WERI-Rb-1 (cell line): ENCODE data around the gene FAM168B.

Source experiments
- DNase-seq: peaks from one replicate; pipeline ENCODE4 v3.0.0-alpha.2; 2020
- H3K27ac ChIP-seq: fragments of 250-450 bp; sonication (Bioruptor Pico); 2 replicates; pipeline ENCODE4 v1.5.1; 2020; ENCODE audit warnings: mild to moderate bottlenecking, moderate library complexity
- H3K27me3 ChIP-seq: fragments of 250-450 bp; sonication (Bioruptor Pico); 2 replicates; pipeline ENCODE4 v1.5.1; 2021; ENCODE audit warnings: mild to moderate bottlenecking, low read depth, moderate library complexity; ENCODE audit not compliant: insufficient read depth, severe bottlenecking
- H3K36me3 ChIP-seq: fragments of 250-450 bp; sonication (Bioruptor Pico); 2 replicates; pipeline ENCODE4 v1.5.1; 2020; ENCODE audit warnings: mild to moderate bottlenecking, moderate library complexity
- H3K4me3 ChIP-seq: 2 replicates; pipeline ENCODE4 v1.5.1; 2011; ENCODE audit warnings: low read depth, mild to moderate bottlenecking, control low read depth, low read length
- H3K9me3 ChIP-seq: fragments of 250-450 bp; sonication (Bioruptor Pico); 2 replicates; pipeline ENCODE4 v1.5.1; 2021; ENCODE audit warnings: mild to moderate bottlenecking, moderate library complexity; ENCODE audit not compliant: severe bottlenecking
- TF ChIP-seq, protein P1 (sequence below): IDR thresholded peaks from 2 replicates; pipeline ENCODE4 v1.5.1; 2011; ENCODE audit warnings: low read depth, mild to moderate bottlenecking, control low read depth, inconsistent platforms, low read length

FAM168B gene

DNA sequence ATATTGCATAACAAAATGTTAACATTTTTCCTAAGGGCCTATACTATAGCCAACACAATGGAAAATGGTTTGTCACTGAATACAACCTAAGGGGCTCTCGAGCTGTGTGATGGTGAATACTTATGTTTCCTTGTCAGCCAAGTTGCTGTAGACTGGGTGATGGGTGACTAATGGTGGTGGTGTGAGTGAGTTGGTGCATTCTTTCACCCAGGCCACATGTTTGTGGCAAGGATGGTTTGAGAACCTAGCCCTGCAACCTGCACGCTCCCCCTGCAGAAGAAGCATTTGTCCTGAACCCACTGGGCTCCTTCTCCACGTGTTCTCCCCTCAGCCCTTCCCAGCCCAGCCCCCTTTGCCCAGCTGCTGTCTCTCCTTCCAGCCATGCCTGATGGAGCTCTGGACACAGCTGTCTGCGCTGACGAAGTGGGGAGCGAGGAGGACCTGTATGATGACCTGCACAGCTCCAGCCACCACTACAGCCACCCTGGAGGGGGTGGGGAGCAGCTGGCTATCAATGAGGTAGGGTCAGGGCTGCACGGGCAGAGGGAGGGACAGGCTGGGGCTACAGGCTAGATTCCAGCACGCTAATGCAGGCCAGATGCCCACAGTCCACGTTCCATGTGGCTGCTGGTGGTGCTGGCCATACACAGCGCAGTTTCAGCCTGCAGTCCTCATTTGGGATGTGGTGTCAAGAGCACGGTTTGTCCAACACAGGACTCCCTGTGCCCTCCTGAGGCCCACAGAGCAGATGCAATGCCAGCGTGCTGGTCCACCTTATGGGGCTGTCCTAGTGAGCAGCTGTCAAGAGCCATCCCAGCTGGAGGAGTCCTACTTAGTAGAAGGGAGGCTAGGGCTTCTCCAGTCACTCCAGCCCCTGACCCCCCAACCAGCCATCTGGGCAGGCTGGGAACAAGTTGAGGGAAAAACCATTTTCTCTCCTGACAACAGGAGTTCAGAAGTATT, 65.4 kb downstream of the FAM168B start:
- Histone ChIP-seq H3K27ac (no peak overlapping the region), H3K4me3 (no peak overlapping the region), H3K36me3 (no peaks in the 10 kb centered on the region), H3K27me3 (no peaks in the 10 kb centered on the region), H3K9me3 (peaks cover 6% of the 10 kb centered on the region)
- DNase-seq = no peak
- TF ChIP-seq, protein P1, sequence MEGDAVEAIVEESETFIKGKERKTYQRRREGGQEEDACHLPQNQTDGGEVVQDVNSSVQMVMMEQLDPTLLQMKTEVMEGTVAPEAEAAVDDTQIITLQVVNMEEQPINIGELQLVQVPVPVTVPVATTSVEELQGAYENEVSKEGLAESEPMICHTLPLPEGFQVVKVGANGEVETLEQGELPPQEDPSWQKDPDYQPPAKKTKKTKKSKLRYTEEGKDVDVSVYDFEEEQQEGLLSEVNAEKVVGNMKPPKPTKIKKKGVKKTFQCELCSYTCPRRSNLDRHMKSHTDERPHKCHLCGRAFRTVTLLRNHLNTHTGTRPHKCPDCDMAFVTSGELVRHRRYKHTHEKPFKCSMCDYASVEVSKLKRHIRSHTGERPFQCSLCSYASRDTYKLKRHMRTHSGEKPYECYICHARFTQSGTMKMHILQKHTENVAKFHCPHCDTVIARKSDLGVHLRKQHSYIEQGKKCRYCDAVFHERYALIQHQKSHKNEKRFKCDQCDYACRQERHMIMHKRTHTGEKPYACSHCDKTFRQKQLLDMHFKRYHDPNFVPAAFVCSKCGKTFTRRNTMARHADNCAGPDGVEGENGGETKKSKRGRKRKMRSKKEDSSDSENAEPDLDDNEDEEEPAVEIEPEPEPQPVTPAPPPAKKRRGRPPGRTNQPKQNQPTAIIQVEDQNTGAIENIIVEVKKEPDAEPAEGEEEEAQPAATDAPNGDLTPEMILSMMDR = no peak

DNA sequence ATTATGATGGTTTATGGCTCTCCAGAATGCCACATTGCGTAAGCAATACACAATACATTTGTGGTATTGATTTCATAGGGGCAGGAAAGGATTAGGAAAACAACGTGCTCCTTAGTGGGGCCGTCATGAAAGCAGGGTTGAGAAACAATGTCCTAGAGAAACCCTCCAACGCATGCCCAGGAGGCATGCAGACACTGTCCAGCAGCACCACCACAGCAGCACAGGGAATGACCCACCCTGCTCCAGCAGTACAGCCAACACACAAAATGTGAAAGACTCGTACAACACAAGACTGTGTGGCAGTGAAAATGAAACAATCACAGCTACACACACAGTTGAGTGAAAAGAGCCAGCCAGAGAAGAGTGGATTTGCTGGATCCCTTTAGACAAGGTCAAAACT, 66.3 kb downstream of the FAM168B start:
- DNase-seq = no peak

DNA sequence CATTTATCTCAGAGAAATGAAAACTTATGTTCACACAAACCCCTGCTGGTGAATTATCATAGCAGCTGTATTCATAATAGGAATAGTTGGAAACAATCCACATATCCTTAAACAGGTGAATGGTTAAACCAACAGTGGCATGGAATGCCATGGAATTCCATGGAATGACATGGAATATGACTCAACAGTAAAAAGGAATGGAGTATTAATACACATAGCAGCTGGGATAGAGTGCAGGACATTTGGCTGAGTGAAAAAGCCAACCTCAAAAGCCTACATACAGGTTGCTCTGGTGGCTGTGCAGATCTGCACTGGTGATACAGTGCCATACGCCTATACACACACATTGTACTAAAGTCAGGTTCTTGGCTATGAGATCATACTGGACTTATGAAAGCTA, 69.5 kb downstream of the FAM168B start:
- TF ChIP-seq, protein P1 = no peak
- Histone ChIP-seq H3K9me3 (peaks cover 6% of the 10 kb centered on the region), H3K27ac (no peak overlapping the region), H3K4me3 (no peak overlapping the region), H3K36me3 (no peaks in the 10 kb centered on the region), H3K27me3 (no peaks in the 10 kb centered on the region)
- no peak for DNase-seq

More for the DNA sequence above, 66.3 kb downstream of the FAM168B start:
- TF ChIP-seq, protein P1 = no peak
- peaks cover 6% of the 10 kb centered on the region for H3K9me3 ChIP-seq
- no peaks in the 10 kb centered on the region for H3K36me3 ChIP-seq
- H3K4me3 ChIP-seq = no peak overlapping the region
- no peak overlapping the region for H3K27ac ChIP-seq
- H3K27me3 ChIP-seq = no peaks in the 10 kb centered on the region

DNA sequence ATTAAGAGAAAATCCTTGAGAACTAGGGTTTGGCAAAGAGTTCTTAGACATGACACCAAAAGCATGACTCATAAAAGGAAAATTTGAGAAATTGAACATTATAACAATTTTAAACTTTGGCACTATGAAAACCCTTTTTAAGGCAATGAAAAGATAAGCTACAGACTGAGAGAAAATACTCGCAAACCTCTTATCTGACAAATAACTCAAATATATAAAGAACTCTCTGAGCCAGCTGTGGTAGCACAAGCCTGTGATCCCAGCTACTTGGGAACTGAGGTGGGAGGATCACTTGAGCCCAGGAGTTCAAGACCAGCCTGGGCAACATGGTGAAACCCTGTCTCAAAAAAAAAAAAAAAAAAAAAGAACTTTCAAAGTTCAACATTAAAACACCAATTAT, 70.5 kb downstream of the FAM168B start:
- Histone ChIP-seq H3K27me3 (no peaks in the 10 kb centered on the region), H3K27ac (no peak overlapping the region), H3K9me3 (peaks cover 4% of the 10 kb centered on the region), H3K4me3 (no peak overlapping the region), H3K36me3 (no peaks in the 10 kb centered on the region)
- TF ChIP-seq, protein P1 = no peak
- no peak for DNase-seq

DNA sequence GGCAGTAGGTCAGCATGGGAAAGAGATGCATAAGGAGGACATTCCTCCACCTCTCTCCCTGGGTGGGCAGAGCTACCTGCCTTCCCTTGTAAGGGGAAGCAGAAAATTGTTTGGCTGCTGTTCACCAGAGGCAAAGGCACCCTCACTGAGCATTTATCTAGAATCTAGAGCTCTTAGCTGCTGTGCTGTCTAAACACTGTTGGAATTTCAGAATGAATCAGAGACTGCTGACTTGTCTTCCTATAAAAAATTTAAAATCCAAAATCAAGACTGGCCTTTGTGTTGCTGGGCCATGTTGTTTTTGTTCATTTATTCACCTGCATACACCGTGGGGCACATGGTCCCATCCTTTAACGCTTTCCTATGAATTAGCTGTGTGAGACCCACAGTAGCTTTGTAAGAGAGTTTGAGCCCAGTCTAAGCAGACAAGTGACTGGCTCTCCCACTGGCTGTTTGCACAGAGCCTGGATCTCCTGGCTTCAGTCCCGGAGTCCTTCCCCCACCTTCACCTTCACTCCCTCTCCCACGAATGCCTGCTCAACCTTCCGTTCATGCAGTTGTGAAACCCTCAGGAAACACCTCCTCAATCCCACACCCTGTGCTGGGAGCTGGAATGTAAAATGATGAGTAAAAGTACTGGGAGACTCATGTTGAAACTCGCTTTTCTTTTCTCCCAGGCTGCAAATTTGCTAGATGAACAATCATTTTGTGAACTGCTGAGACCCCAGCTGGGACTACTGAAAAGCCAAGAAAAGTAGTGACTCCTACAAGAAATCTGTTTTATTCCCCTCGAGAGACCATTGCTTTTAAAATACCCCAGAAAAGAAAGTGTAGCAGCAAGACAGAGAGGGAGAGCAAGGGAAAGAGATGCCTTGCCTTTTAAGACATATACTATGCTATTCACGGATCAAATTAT, 76.2 kb downstream of the FAM168B start:
- no peaks in the 10 kb centered on the region for H3K9me3 ChIP-seq
- no peaks in the 10 kb centered on the region for H3K36me3 ChIP-seq
- H3K27me3 ChIP-seq = no peaks in the 10 kb centered on the region
- no peak overlapping the region for H3K27ac ChIP-seq
- no peak overlapping the region for H3K4me3 ChIP-seq
- DNase-seq = no peak
- TF ChIP-seq, protein P1 = no peak
